Esophagus squamous epithelium (tissue), 5 donors: ENCODE measurements around the gene GTF2I. TPM values are rescaled to one million over a fixed set of nuclear protein-coding genes. Genes with fewer than 3 reads are reported as not detected.
"Not testable (repeated sequence)": the region's sequence is repeated elsewhere in the genome, so short reads cannot be mapped to it uniquely, and the experiment has no call there.

Experiments used
- DNase-seq: peaks from one replicate; lab custom pipeline; 2025; lab: John Stamatoyannopoulos, UW
- H3K27ac ChIP-seq, 4 donors: fragments of 200-600 bp; sonication (generic); one replicate each; pipeline ENCODE4 v1.5.1; 2016 to 2019; ENCODE audit warnings: mild to moderate bottlenecking in 1 of 4
- H3K27me3 ChIP-seq, 4 donors: fragments of 200-600 bp; sonication (generic); 1 replicate in 3 of 4; 2 replicates in 1 of 4; pipeline versions ENCODE4 v1.5.1 to v1.6.0; 2017 to 2021; ENCODE audit warnings: antibody characterized with exemption in 1 of 4
- H3K36me3 ChIP-seq, 3 donors: fragments of 200-600 bp; sonication (generic); one replicate each; pipeline ENCODE4 v1.5.1; 2016 to 2019
- H3K4me1 ChIP-seq, 3 donors: fragments of 200-600 bp; sonication (generic); one replicate each; pipeline ENCODE4 v1.5.1; 2017 to 2019
- H3K4me3 ChIP-seq, 4 donors: fragments of 200-600 bp; sonication (generic); 1 replicate in 3 of 4; 2 replicates in 1 of 4; pipeline ENCODE4 v1.5.1; 2016 to 2019; ENCODE audit warnings: mild to moderate bottlenecking in 2 of 4, moderate library complexity in 1 of 4
- H3K9me3 ChIP-seq, 3 donors: fragments of 200-600 bp; sonication (generic); one replicate each; pipeline ENCODE4 v1.5.1; 2016 to 2019
- WGBS, 2 donors: methylation state at CpG; one replicate each; pipeline ENCODE4 v1.1.5; 2018; 5-methylcytosine and 5-hydroxymethylcytosine counted together
- intact Hi-C: fragments of 100-400 bp; cut with DNase I; formaldehyde crosslinking; loops from one replicate; pipeline ENCODE4 v1.15.0; 2022
- total RNA-seq, 4 donors: library from RNA; depleted of rRNA; stranded (reverse); fragments of >200 nt; gene quantifications; one replicate each; pipeline ENCODE4 v1.1.0, GENCODE V29; 2016
- donor health status: DM: yes; HTN: yes; CAD: no.

Gene GTF2I
- total RNA-seq, 4 donors from 2014 or later = 104 to 146 (median 129) TPM

- 84% methylated on average over 4 of the region's 6 CpGs; no CpG with 5 or more reads in 1 of the 2 donors for WGBS, 2 donors
Observed at GRCh38 chr7:74781746-74782145, 124.2 kb downstream of the GTF2I start.

GRCh38 chr7:74783595-74783994 lies 126.1 kb downstream of the GTF2I start:
- DNase-seq, H3K27me3 ChIP-seq, intact Hi-C loops, H3K36me3 ChIP-seq, H3K4me3 ChIP-seq, H3K4me1 ChIP-seq, H3K27ac ChIP-seq, H3K9me3 ChIP-seq: not testable (repeated sequence)
- no CpG with 5 or more reads among the region's 5 CpGs for WGBS, 2 donors

More at GRCh38 chr7:74781746-74782145, 124.2 kb downstream of the GTF2I start:
- H3K36me3 ChIP-seq, H3K4me3 ChIP-seq, H3K4me1 ChIP-seq, intact Hi-C loops, H3K27ac ChIP-seq, H3K9me3 ChIP-seq, H3K27me3 ChIP-seq, DNase-seq: not testable (repeated sequence)

GRCh38 chr7:74788369-74789150 lies 131.0 kb downstream of the GTF2I start:
- intact Hi-C loops, H3K36me3 ChIP-seq, H3K27me3 ChIP-seq, H3K9me3 ChIP-seq, H3K4me1 ChIP-seq: not testable (repeated sequence)
- peak overlapping the region; percentile 12 to 57 (median 36) for H3K4me3 ChIP-seq
- H3K27ac ChIP-seq = peak overlapping the region in 2 of 4 donors; percentile 44 to 46
- peak; percentile 50 for DNase-seq
- 0% methylated on average over 1 of the region's 82 CpGs; no CpG with 5 or more reads in 1 of the 2 donors for WGBS, 2 donors

GRCh38 chr7:74789200-74789736 lies 131.8 kb downstream of the GTF2I start:
- H3K27ac ChIP-seq, intact Hi-C loops, H3K9me3 ChIP-seq, H3K27me3 ChIP-seq, DNase-seq, H3K4me1 ChIP-seq, H3K36me3 ChIP-seq, H3K4me3 ChIP-seq: not testable (repeated sequence)
- no CpG with 5 or more reads among the region's 24 CpGs for WGBS, 2 donors

GRCh38 chr7:74797848-74798622 lies 140.5 kb downstream of the GTF2I start:
- 100% methylated on average over 1 of the region's 27 CpGs; no CpG with 5 or more reads in 1 of the 2 donors for WGBS, 2 donors
- H3K36me3 ChIP-seq, H3K9me3 ChIP-seq, H3K4me3 ChIP-seq, H3K4me1 ChIP-seq, DNase-seq, H3K27me3 ChIP-seq, H3K27ac ChIP-seq, intact Hi-C loops: not testable (repeated sequence)

GRCh38 chr7:74798644-74799043 lies 141.1 kb downstream of the GTF2I start:
- H3K36me3 ChIP-seq, H3K9me3 ChIP-seq, H3K27me3 ChIP-seq, H3K4me3 ChIP-seq, intact Hi-C loops, H3K4me1 ChIP-seq, H3K27ac ChIP-seq, DNase-seq: not testable (repeated sequence)
- WGBS, 2 donors = 50 to 75% methylated on average over 1 of the region's 4 CpGs

Other genes starting within 250 kb of the GTF2I start
- 10 to 100 TPM; 26.8 to 35.6 (median 28.5) TPM for gene GTF2IRD1, start 203.8 kb upstream of the GTF2I start, total RNA-seq
- 1 to 10 TPM in 3 of 4 donors, under 1 TPM in 1; 0.80 to 5.4 (median 2.1) TPM for gene NCF1, start 116.3 kb downstream of the GTF2I start, total RNA-seq
- gene GTF2IRD2, start 193.9 kb downstream of the GTF2I start, total RNA-seq = 10 to 100 TPM in 1 of 4 donors, 1 to 10 TPM in 3; 3.3 to 19.5 (median 6.4) TPM